Measurements from ENCODE around the gene C2orf92.

DNA sequence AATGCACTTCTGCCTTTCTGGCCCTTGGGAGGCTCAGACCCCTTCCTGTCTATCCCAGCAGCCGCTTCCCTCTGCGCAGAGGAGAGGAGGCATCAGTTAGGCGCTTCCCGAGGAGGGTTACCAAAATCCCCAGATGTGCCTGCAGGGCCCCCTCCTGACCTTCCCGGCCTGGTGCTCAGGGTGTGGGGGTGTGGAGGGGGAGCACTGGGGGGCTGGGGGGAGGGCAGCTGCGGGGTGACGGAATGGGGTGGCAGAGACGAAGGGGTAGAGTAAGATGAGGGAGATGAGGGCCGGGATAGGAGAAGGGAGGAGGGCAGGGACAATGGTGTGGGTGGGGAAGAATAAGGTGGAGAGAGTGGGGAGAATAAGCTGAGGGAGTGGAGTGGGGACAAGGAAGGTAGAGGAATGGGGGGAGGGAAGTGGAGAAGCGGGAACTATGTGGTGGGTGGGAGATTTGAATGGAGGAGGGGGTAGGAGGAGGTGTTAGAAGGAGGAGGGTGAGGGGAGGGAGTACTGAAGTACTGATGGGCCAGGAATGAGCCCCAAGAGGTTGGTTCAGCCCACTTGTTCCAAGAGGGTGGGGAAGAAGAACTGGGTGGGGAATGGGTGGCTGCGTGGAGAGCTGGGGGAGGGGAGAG is 37.3 kb downstream of the C2orf92 start:
- TF ChIP-seq, protein P1, sequence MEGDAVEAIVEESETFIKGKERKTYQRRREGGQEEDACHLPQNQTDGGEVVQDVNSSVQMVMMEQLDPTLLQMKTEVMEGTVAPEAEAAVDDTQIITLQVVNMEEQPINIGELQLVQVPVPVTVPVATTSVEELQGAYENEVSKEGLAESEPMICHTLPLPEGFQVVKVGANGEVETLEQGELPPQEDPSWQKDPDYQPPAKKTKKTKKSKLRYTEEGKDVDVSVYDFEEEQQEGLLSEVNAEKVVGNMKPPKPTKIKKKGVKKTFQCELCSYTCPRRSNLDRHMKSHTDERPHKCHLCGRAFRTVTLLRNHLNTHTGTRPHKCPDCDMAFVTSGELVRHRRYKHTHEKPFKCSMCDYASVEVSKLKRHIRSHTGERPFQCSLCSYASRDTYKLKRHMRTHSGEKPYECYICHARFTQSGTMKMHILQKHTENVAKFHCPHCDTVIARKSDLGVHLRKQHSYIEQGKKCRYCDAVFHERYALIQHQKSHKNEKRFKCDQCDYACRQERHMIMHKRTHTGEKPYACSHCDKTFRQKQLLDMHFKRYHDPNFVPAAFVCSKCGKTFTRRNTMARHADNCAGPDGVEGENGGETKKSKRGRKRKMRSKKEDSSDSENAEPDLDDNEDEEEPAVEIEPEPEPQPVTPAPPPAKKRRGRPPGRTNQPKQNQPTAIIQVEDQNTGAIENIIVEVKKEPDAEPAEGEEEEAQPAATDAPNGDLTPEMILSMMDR (IDR thresholded peaks at IDR 0.05; ENCODE audit: low read length): no peak
- no peak for TF ChIP-seq EZH2 (IDR thresholded peaks at IDR 0.05; ENCODE audit: borderline replicate concordance, low read length)
